ENCODE data around the gene NEO1. TPM values are rescaled to one million over a fixed set of nuclear protein-coding genes. Genes with fewer than 3 reads are reported as not detected.

NEO1 gene
- total RNA-seq, 4 donors from 2014 or later = 27.1 to 39.6 (median 28.8) TPM

DNA sequence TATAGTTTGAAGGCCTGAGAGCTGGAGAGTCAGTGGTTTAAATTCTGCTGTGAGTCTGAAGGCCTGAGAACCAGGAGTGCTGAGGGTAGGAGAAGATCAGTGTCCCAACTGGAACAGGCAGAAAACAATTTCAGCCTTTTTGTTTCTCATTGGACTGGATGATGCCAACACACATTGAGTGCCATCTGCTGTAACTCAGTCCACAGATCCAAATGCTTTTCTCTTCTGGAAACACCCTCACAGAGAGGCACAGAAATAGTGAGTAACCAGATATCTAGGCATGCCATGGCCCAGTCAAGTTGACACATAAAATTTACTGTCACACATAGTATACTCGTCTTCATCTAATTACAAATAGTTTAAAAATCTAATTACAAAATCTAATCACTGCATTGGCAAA is 100.8 kb downstream of the NEO1 start:
- H3K27ac ChIP-seq = no peak overlapping the region
- no peak for TF ChIP-seq POLR2A (IDR thresholded peaks at IDR 0.05)
- TF ChIP-seq, protein P1, sequence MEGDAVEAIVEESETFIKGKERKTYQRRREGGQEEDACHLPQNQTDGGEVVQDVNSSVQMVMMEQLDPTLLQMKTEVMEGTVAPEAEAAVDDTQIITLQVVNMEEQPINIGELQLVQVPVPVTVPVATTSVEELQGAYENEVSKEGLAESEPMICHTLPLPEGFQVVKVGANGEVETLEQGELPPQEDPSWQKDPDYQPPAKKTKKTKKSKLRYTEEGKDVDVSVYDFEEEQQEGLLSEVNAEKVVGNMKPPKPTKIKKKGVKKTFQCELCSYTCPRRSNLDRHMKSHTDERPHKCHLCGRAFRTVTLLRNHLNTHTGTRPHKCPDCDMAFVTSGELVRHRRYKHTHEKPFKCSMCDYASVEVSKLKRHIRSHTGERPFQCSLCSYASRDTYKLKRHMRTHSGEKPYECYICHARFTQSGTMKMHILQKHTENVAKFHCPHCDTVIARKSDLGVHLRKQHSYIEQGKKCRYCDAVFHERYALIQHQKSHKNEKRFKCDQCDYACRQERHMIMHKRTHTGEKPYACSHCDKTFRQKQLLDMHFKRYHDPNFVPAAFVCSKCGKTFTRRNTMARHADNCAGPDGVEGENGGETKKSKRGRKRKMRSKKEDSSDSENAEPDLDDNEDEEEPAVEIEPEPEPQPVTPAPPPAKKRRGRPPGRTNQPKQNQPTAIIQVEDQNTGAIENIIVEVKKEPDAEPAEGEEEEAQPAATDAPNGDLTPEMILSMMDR (IDR thresholded peaks at IDR 0.05) = no peak
- WGBS, 2 donors = 94 to 96% methylated on average over 1 of the region's 1 CpG
- H3K4me1 ChIP-seq = no peaks in the 10 kb centered on the region
- H3K27me3 ChIP-seq = no peaks in the 10 kb centered on the region
- H3K9me3 ChIP-seq = no peaks in the 10 kb centered on the region
- H3K36me3 ChIP-seq = no peaks in the 10 kb centered on the region
- intact Hi-C loops (cut with DNase I) = no loop called here
- H3K4me3 ChIP-seq (replicated peaks in 1 of 3) = no peak overlapping the region
- no peak for DNase-seq

DNA sequence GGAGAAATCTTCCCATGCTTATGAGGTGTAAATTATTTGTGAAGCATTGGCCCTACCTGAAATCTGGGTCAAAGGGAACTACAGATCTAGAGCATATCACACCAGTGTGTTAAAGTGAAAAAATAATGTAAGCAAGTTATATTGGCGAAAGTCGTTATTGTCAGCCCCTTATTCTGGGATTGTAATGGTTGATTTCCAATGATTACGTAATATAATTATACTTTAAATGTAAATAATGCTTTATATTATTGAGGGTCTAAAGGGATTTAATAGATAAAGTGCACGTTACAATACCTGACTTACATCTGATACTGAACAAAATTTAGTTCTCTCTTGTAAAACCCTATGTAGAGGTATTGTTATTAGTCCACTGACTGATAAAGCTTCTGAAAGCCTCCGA is 101.2 kb downstream of the NEO1 start:
- Histone ChIP-seq H3K27me3 (no peaks in the 10 kb centered on the region), H3K36me3 (no peaks in the 10 kb centered on the region), H3K27ac (no peak overlapping the region), H3K4me1 (no peaks in the 10 kb centered on the region), H3K9me3 (no peaks in the 10 kb centered on the region), H3K4me3 (replicated peaks in 1 of 3) (no peak overlapping the region)
- DNase-seq = no peak
- intact Hi-C loops (cut with DNase I) = no loop called here
- TF ChIP-seq POLR2A (IDR thresholded peaks at IDR 0.05) = no peak
- TF ChIP-seq, protein P1 (IDR thresholded peaks at IDR 0.05) = no peak
- 95 to 96% methylated on average over 5 of the region's 5 CpGs for WGBS, 2 donors

DNA sequence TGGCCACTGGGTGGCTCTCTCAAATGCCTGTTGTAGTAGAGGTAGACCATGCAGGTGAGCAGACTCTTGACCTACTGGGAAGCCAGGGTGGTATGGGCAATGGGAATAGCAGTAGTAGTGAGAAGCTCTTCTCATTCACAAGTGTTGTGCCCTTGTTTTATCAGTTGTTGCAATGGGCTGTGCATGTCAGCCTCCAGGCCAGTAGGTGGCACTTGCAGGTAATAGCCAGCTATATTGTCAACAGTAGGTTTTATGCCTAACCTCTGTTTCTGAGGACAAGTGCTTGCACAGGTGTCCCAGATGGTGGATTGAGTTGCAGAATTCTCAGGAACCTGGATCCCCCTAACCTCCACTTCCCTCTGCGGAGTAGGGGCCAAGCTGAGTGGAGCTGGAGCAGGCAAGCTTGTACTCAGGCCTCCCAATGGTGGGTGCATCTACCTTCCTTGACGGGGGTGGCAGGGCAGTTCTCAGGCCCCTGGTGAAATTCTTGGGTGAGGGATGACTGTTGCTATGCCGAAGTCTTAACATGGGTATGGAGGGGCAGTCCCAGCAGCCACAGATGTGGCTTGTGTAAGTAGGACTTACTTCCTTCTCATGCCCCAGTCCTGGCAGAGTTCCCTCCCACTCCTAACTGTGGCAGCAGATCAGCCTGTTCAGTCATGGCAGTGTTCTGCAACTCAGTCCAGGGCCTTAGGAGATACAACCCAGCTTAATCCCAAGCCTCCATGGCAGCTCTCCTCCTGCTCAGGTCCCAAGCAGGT is 104.3 kb downstream of the NEO1 start:
- intact Hi-C loops (cut with DNase I) = no loop called here
- 86 to 100% methylated on average over 3 of the region's 3 CpGs for WGBS, 2 donors

DNA sequence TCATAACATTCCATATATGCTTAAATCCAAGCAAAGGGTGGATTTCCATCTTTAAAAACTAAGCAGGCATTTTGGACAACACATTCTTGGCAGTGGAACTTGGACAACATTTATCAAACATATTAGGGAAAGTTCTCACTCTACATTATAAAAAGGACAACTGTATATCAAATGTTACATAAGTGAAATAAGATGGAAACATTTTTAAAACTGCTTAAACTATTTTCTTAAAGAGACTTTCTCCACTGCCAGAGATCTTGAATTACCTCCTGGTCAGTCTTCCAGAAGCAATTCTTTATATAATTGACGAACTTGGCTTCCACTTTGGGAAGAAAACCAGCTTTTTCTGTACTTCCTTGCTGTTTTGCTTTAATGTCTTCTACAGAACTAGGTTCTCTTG is 109.3 kb downstream of the NEO1 start:
- intact Hi-C loops (cut with DNase I) = no loop called here
- WGBS, 2 donors = 78 to 84% methylated on average over 1 of the region's 1 CpG

More for the DNA sequence above, 104.3 kb downstream of the NEO1 start:
- TF ChIP-seq POLR2A (IDR thresholded peaks at IDR 0.05) = no peak
- TF ChIP-seq, protein P1 (IDR thresholded peaks at IDR 0.05) = no peak
- Histone ChIP-seq H3K27me3 (no peaks in the 10 kb centered on the region), H3K36me3 (no peaks in the 10 kb centered on the region), H3K9me3 (no peaks in the 10 kb centered on the region), H3K4me1 (no peaks in the 10 kb centered on the region), H3K27ac (no peak overlapping the region), H3K4me3 (replicated peaks in 1 of 3) (no peak overlapping the region)
- DNase-seq = no peak

DNA sequence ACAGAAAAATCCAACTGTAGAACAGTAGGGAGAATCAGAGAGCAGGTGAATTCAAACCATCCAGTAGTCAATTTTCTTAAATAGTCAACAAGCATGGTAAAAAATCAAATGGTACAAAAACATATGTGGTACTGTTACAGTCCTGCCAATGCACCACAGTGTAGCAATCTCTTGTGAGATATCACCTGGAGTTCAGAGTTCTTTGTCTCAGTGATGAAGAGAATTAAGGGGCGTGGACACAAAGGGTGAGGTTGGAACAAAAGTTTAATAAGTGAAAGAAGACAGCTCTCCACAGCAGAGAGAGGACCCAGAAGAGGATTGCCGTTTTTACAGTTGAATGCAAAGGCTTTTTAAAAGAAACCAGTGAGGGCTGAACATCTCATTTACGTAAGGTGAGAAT is 113.2 kb downstream of the NEO1 start:
- H3K9me3 ChIP-seq = no peaks in the 10 kb centered on the region
- no peak overlapping the region for H3K4me3 ChIP-seq (replicated peaks in 1 of 3)
- no peaks in the 10 kb centered on the region for H3K27me3 ChIP-seq
- intact Hi-C loops (cut with DNase I) = no loop called here
- TF ChIP-seq, protein P1 (IDR thresholded peaks at IDR 0.05) = no peak
- TF ChIP-seq POLR2A (IDR thresholded peaks at IDR 0.05) = no peak
- 93 to 96% methylated on average over 3 of the region's 3 CpGs for WGBS, 2 donors
- no peaks in the 10 kb centered on the region for H3K4me1 ChIP-seq
- no peaks in the 10 kb centered on the region for H3K36me3 ChIP-seq
- H3K27ac ChIP-seq = no peak overlapping the region
- DNase-seq = no peak

More for the DNA sequence above, 109.3 kb downstream of the NEO1 start:
- Histone ChIP-seq H3K36me3 (no peaks in the 10 kb centered on the region), H3K27me3 (no peaks in the 10 kb centered on the region), H3K9me3 (no peaks in the 10 kb centered on the region), H3K4me3 (replicated peaks in 1 of 3) (no peak overlapping the region), H3K27ac (no peak overlapping the region), H3K4me1 (no peaks in the 10 kb centered on the region)
- no peak for DNase-seq
- TF ChIP-seq, protein P1 (IDR thresholded peaks at IDR 0.05) = no peak
- TF ChIP-seq POLR2A (IDR thresholded peaks at IDR 0.05) = no peak
